Activated CD4-positive, alpha-beta T cell treated with anti-CD3 and anti-CD28 coated beads, Interleukin-2, amount 10 ng/mL, durations not matched to agents 24 days and 14 days (primary cell): ENCODE data around the gene CANT1. TPM values are rescaled to one million over a fixed set of nuclear protein-coding genes. Genes with fewer than 3 reads are reported as not detected.
A peak's percentile ranks its signal among the peaks of the same experiment; 100 is the strongest.

ENCODE experiments used
- DNase-seq: peaks from one replicate; pipeline ENCODE4 v3.0.0; 2022
- H3K27ac Mint-ChIP-seq: one replicate; pipeline ENCODE4 v1.8.0; 2022; ENCODE audit warnings: mild to moderate bottlenecking, mixed read lengths
- H3K27me3 Mint-ChIP-seq: one replicate; pipeline ENCODE4 v1.8.0; 2022; ENCODE audit warnings: mixed read lengths
- H3K36me3 Mint-ChIP-seq: one replicate; pipeline ENCODE4 v1.8.0; 2022; ENCODE audit warnings: low read depth, mild to moderate bottlenecking, mixed read lengths
- H3K4me1 Mint-ChIP-seq: one replicate; pipeline ENCODE4 v1.8.0; 2021; ENCODE audit warnings: mixed read lengths
- H3K4me3 Mint-ChIP-seq: one replicate; pipeline ENCODE4 v1.8.0; 2022; ENCODE audit warnings: mild to moderate bottlenecking, moderate library complexity, mixed read lengths
- H3K9me3 Mint-ChIP-seq: one replicate; pipeline ENCODE4 v1.8.0; 2021; ENCODE audit warnings: mixed read lengths
- intact Hi-C: fragments of 100-400 bp; cut with micrococcal nuclease; formaldehyde crosslinking; loops from one replicate; pipeline ENCODE4 v1.15.1; 2023
- total RNA-seq: library from RNA; stranded (reverse); gene quantifications from 2 replicates; pipeline ENCODE4 v1.2.3, GENCODE V29; 2022

CANT1 gene
- total RNA-seq, 1 donor from 2014 or later = 70.5 TPM

DNA sequence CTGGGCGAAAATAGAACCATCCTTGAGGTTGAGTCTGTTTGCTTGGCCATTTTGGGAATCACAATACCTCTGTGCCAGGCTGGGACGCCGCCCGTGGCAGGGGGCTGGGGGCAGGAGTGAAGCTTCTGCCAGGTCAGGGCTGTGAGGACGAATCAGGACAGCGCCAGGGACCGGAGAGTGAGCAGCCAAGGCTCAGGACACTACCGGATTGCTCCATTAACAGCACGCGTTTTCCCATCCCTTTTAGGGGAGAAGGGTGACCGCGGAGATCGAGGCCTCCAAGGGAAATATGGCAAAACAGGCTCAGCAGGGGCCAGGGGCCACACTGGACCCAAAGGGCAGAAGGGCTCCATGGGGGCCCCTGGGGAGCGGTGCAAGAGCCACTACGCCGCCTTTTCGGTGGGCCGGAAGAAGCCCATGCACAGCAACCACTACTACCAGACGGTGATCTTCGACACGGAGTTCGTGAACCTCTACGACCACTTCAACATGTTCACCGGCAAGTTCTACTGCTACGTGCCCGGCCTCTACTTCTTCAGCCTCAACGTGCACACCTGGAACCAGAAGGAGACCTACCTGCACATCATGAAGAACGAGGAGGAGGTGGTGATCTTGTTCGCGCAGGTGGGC is 37.8 kb upstream of the CANT1 start:
- intact Hi-C loops = no loop called here
- H3K4me3 Mint-ChIP-seq = no peak overlapping the region
- H3K4me1 Mint-ChIP-seq = no peaks in the 10 kb centered on the region
- DNase-seq = no peak
- no peaks in the 10 kb centered on the region for H3K36me3 Mint-ChIP-seq
- no peaks in the 10 kb centered on the region for H3K9me3 Mint-ChIP-seq
- H3K27me3 Mint-ChIP-seq = peaks cover 4% of the 10 kb centered on the region
- H3K27ac Mint-ChIP-seq = no peak overlapping the region

DNA sequence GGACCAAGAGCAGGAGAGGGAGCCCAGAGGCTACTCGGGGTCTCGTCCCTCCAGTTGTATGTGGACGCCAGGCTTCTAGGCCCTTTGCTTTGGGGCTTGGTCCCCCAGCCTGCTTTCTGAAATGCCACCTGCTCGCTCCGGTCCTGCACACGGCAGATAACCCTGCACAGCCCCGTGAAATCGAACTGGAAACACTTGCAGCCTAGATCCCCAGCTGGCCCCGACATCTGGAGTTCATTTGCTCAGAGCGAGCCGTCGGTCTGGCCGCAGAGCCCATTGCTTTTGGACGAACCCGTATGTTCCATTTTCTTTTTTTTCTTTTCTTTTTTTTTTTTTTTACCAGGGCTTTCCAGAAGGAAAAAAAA is 37.3 kb upstream of the CANT1 start:
- Mint-ChIP-seq H3K27me3 (peaks cover 2% of the 10 kb centered on the region), H3K9me3 (no peaks in the 10 kb centered on the region), H3K4me1 (no peaks in the 10 kb centered on the region), H3K4me3 (no peak overlapping the region), H3K27ac (no peak overlapping the region), H3K36me3 (no peaks in the 10 kb centered on the region)
- intact Hi-C loops = no loop called here
- no peak for DNase-seq

DNA sequence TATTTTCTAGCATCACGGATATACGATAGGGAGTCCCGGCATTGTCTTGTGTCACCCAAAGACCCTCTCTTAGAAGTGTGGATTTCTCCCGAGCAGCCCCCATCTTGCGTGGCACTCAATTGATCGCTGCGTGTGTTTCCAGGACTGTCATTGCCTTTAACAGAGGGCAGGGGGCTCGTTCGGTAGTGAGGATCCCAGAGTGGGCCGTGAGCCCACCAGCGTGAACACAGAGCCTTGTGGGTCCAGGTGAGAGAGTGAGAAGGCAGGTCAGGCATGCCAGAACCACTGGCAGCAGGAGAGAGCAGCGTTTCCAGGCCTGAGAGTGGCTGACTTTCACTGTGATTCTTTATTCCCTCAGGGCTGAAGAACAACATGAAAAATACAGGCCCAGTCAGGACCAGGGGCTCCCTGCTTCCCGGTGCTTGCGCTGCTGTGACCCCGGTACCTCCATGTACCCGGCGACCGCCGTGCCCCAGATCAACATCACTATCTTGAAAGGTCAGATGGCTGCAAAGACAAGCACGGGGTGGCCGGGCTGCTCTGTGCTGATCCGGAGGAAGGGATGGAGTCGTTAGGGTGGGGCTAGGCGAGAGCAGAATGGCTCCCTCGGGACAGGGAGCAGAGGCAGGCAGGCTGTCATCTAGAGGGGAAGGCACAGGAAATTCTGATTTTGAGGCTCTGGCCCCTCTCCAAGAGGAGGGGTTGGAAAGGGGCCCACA is 36.8 kb upstream of the CANT1 start:
- no peaks in the 10 kb centered on the region for H3K9me3 Mint-ChIP-seq
- no peaks in the 10 kb centered on the region for H3K27me3 Mint-ChIP-seq
- DNase-seq = no peak
- no peaks in the 10 kb centered on the region for H3K4me1 Mint-ChIP-seq
- H3K4me3 Mint-ChIP-seq = no peak overlapping the region
- H3K36me3 Mint-ChIP-seq = no peaks in the 10 kb centered on the region
- intact Hi-C loops = no loop called here
- no peak overlapping the region for H3K27ac Mint-ChIP-seq

DNA sequence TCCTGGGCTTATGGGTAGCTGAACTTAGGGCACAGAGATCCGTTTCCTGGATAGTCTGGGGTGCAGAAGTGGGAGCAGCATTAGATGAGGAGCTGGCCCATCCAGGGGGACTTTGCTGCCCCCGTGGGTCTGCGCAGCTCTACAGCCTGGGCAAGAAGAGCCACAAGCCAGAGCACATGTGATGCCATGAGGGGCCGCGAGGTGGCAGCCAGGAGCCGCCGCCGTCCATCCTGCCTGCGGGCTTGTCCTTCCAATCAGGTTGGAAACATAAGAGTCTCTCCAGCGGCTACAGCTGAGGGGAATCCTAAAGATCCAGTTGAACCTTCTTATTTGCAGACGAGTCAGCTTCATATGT is 36.3 kb upstream of the CANT1 start:
- Mint-ChIP-seq H3K4me3 (no peak overlapping the region), H3K9me3 (no peaks in the 10 kb centered on the region), H3K36me3 (no peaks in the 10 kb centered on the region), H3K27me3 (no peaks in the 10 kb centered on the region), H3K27ac (no peak overlapping the region), H3K4me1 (no peaks in the 10 kb centered on the region)
- peak; percentile 90 for DNase-seq
- intact Hi-C loops = no loop called here

DNA sequence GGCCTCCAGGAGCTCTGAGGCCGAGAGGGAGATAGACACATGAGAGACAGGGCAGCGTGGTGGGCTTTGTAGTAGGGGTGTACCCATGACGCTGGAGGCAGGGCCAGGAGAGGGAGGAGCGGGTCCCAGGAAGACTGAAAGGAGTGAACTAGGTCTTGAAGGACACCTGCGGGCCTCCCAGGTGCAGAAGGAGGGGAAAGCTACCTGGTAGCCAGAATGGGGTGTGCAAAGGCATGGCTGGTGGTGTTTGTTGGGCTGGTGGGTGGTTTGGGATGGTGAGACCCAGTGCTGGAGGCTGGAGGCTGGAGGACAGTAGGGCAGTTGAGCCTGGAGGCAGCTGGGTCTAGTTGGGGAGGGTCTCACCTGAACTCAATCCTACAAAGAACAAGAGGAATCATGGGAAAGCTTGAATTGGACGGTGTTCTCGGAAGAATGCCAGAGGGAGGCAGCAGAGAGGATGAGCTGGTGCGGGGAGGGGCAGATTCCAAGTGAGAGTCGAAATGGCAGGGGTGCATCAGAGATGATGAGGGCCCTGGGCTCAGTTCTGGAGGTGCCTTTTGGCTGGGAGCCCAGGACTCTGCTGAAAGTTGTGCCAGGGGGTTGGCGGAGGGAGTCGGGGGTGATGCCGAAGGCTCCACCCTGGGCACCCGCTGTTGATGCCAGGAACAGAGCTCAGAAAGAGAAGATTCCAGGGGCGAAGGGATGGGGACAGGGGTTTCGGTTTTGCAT is 35.6 kb upstream of the CANT1 start:
- no peak for DNase-seq
- Mint-ChIP-seq H3K27me3 (no peaks in the 10 kb centered on the region), H3K4me3 (no peak overlapping the region), H3K9me3 (no peaks in the 10 kb centered on the region), H3K27ac (no peak overlapping the region), H3K4me1 (no peaks in the 10 kb centered on the region), H3K36me3 (no peaks in the 10 kb centered on the region)
- intact Hi-C loops = no loop called here

DNA sequence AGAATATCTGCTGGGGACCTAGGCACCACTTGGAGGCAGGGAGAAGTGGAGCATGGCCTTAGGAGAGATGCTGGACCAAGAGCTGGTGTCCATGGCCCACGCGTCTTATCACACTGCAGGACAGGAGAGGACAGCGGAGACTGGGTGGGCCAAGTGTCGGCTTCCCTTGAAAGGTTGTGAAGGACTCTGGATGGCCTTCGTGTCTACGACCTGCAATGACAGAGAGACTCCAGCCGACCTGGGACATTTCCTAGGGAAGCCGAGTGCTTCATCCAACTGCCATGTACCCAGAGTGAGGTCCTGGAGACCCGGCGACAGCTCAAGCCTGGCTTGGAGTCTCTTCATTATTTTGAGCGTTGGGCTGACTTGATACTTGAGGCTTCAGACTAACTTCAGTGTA is 34.9 kb upstream of the CANT1 start:
- no peaks in the 10 kb centered on the region for H3K9me3 Mint-ChIP-seq
- H3K36me3 Mint-ChIP-seq = no peaks in the 10 kb centered on the region
- no peaks in the 10 kb centered on the region for H3K27me3 Mint-ChIP-seq
- DNase-seq = no peak
- intact Hi-C loops = no loop called here
- no peak overlapping the region for H3K27ac Mint-ChIP-seq
- H3K4me3 Mint-ChIP-seq = no peak overlapping the region
- H3K4me1 Mint-ChIP-seq = no peaks in the 10 kb centered on the region

DNA sequence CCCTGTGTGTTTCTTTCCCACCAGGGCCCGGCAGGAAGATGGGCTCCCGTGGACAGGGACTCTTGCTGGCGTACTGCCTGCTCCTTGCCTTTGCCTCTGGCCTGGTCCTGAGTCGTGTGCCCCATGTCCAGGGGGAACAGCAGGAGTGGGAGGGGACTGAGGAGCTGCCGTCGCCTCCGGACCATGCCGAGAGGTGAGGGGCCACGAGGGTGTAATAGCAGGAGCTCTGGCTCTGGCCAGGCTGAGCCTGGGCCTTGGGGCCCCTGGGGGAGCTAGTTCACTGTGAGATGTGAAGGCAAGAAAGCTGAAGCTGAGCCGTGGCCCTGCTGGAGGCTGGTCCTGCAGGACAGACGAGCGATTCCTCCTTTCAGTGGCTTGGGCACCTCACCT is 34.4 kb upstream of the CANT1 start:
- no peak overlapping the region for H3K4me3 Mint-ChIP-seq
- no peaks in the 10 kb centered on the region for H3K9me3 Mint-ChIP-seq
- no peaks in the 10 kb centered on the region for H3K4me1 Mint-ChIP-seq

DNA sequence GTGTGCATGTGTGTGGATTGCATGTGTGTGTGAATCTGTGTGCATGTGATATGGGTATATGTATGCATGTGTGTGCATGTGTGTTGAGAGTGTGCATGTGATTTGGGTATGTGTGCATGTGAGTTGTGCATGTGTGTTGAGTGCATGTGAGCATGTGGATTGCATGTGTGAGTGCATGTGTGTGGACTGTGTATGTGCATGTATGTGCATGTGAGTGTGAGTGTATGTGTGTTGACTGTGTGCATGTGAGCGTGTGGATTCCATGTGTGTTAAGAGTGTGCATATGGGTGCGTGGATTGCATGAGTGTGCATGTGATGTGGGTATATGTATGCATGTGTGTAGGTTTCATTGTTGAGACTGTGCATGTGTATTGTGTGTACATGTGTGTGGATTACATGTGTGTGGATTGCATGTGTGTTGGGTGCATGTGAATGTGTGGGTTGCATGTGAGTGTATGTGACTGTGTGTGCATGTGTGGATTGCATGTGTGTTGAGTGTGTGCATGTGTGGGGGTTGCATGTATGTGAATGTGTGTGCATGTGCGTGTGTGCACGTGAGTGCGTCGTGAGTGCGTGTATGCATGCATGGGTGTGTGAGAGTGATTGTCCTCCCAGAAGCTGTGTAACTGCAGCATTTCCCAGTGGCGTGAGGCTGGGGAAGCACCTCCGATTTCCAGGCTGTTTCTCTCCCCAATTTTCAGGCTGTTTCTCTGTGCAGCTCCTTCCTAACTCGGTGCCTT is 33.8 kb upstream of the CANT1 start:
- Mint-ChIP-seq H3K27ac (no peak overlapping the region), H3K27me3 (no peaks in the 10 kb centered on the region), H3K4me3 (no peak overlapping the region), H3K36me3 (no peaks in the 10 kb centered on the region), H3K4me1 (no peaks in the 10 kb centered on the region), H3K9me3 (no peaks in the 10 kb centered on the region)
- intact Hi-C loops = no loop called here
- DNase-seq = no peak

More for the DNA sequence above, 34.4 kb upstream of the CANT1 start:
- H3K27ac Mint-ChIP-seq = no peak overlapping the region
- H3K36me3 Mint-ChIP-seq = no peaks in the 10 kb centered on the region
- no peak for DNase-seq
- intact Hi-C loops = no loop called here
- H3K27me3 Mint-ChIP-seq = no peaks in the 10 kb centered on the region

DNA sequence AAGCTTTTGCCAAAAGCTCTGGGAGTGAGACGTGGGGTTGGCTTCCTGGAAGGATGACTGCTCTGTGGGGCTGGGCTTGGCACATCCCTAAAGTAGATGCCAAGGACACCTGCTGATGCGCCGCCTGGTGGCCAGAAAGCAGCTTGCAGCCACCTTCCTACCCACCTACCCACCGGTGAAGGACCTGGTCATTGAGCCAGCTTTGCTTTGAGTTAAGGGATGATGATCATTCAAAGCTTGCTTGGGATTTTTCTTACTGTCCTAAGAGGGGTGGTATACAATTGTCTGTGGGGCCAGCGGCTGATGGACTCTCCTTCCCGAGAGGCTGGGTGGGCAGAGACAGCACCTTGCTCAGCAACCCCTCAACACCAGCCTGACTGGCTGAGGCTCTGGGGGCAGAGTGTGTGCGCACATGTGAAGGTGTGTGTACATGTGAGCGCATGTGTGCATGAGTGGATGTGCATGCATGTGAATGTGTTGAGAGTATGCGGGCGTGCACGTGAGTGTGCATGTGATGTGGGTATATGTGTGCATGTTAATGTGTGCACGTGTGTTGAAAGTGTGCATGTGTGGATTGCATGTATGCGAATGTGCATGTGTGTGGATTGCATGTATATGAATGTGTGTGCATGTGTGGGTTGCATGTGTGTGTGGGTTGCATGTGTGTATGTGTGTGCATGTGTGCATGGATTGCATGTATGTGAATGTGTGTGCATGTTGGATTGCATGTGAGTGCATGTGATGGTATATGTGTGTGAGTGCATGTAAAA is 33.0 kb upstream of the CANT1 start:
- peak; percentile 84 for DNase-seq
- H3K27me3 Mint-ChIP-seq = no peaks in the 10 kb centered on the region
- H3K4me3 Mint-ChIP-seq = no peak overlapping the region
- H3K27ac Mint-ChIP-seq = no peak overlapping the region
- H3K4me1 Mint-ChIP-seq = no peaks in the 10 kb centered on the region
- intact Hi-C loops = no loop called here
- no peaks in the 10 kb centered on the region for H3K36me3 Mint-ChIP-seq
- no peaks in the 10 kb centered on the region for H3K9me3 Mint-ChIP-seq

DNA sequence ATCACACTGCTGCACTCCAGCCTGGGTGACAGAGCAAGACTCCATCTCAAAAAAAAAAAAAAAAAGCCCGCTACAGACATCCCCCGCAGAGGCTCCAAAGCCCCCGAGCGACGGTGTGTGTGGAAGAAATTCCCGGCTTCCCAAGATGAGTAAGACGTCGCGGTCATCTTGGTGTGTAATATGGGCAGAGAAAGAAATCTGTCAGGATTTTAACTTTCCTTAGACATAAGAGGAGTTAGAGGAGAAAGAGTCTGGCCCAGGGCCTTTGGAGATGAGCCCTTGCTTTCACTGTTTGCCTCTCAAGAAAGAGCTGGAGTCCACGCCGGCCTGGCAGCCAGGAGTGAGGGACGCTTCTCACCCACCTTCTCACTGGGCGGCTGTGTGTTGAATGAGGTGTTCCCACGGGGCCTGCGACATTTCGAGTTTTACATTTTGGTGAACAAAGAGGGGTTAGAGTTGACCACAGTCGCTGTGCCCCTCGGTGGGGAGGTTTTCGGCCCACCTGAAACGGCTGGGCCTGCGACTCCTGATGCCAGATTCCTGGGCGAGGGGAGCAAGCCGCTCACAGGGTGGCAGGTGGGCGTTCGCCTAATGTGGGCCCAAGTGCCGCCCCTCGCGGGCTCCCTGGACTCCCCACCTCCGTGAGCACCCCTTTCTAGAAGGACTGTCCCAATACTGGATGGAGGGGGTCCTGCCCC is 32.3 kb upstream of the CANT1 start:
- Mint-ChIP-seq H3K36me3 (no peaks in the 10 kb centered on the region), H3K9me3 (no peaks in the 10 kb centered on the region), H3K27me3 (no peaks in the 10 kb centered on the region), H3K27ac (peak overlapping the region; percentile 45), H3K4me1 (no peaks in the 10 kb centered on the region), H3K4me3 (no peak overlapping the region)
- DNase-seq = no peak
- intact Hi-C loops = no loop called here

DNA sequence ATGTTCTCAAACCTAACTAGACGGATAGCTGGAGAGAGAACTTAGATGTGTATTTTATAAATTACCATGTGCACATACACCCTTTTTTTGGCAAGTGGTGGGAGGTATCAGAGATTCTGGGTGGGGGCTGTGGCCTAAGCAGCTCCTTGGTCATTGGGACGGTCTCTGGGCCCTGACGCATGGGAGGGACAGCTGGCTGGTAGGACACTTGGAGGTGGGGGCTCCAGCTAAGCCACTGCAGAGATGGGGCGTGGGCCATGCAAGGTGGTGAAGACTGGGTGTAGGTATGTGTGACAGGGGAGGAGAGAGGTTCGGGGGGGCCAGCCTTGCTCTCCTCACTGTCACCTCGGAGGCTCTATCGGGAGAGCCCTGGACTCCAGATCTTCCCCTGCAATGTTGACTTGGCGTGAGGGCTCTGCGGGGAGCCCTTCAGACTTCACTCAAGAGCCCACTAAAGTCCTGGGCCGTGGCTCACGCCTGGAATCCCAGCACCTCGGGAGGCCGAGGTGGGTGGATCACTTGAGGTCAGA is 31.5 kb upstream of the CANT1 start:
- Mint-ChIP-seq H3K27me3 (no peaks in the 10 kb centered on the region), H3K36me3 (no peaks in the 10 kb centered on the region), H3K9me3 (no peaks in the 10 kb centered on the region), H3K4me3 (no peak overlapping the region), H3K4me1 (no peaks in the 10 kb centered on the region), H3K27ac (no peak overlapping the region)
- intact Hi-C loops = no loop called here
- no peak for DNase-seq

DNA sequence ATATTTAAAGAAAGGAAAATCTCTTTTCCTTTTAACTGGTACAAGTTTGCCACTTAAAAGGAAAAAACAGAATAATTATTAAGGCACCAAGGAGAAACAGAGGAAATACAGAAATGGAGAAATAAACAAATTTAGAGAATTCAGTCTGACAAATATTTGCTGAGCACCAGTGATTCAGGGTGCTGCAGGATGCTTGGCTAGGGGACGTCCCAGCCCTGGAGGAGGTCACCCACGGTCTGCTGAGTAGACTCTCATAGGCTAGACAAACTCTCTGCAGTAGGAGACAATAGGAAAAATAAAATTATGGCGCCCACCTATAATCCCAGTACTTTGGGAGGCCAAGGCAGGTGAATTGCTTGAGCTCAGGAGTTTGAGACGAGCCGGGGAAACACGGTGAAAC is 30.3 kb upstream of the CANT1 start:
- no peak for DNase-seq
- Mint-ChIP-seq H3K4me1 (no peaks in the 10 kb centered on the region), H3K4me3 (no peak overlapping the region), H3K27me3 (no peaks in the 10 kb centered on the region), H3K27ac (no peak overlapping the region), H3K9me3 (no peaks in the 10 kb centered on the region), H3K36me3 (no peaks in the 10 kb centered on the region)
- intact Hi-C loops = no loop called here

DNA sequence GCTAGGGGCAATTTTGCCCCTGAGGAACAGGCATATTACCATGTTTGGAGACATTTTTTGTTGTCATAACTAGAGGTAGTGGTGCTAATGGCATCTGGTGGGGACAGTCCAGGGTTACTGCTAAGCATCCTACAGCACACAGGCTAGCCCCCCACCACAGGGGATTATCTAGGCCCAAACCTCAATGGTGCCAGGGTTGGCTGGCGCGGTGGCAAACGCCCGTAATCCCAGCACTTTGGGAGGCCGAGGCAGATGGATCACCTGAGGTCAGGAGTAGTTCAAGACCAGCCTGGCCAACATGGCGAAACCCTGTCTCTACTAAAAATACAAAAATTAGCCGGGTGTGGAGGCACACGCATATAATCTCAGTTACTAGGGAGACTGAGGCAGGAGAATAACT is 29.6 kb upstream of the CANT1 start:
- intact Hi-C loops = no loop called here
- Mint-ChIP-seq H3K27ac (no peak overlapping the region), H3K4me1 (no peaks in the 10 kb centered on the region), H3K36me3 (no peaks in the 10 kb centered on the region), H3K4me3 (no peak overlapping the region), H3K27me3 (no peaks in the 10 kb centered on the region), H3K9me3 (no peaks in the 10 kb centered on the region)
- DNase-seq = no peak
